OCI-LY7 (cell line): Measurements from ENCODE around the gene TTC28. TPM values are rescaled to one million over a fixed set of nuclear protein-coding genes. Genes with fewer than 3 reads are reported as not detected.

Source experiments
- BruUV-seq: library from RNA; stranded (reverse); fragments of 400-500 nt; replicated peaks from 2 replicates; lab custom pipeline; 2021; lab: Mats Ljungman, UMichigan
- CTCF ChIA-PET: fragments of 300-600 bp; sonication (Branson Sonifier 250); formaldehyde crosslinking; loops from one replicate; lab custom pipeline; 2022; ENCODE audit warnings: antibody characterized with exemption; ENCODE audit not compliant: unreplicated experiment; lab: Charles Lee
- POLR2A ChIA-PET: fragments of 300-600 bp; sonication (Branson Sonifier 250); formaldehyde crosslinking; loops from one replicate; lab custom pipeline; 2022; ENCODE audit warnings: antibody characterized with exemption; lab: Charles Lee
- DNase-seq: peaks from one replicate; pipeline ENCODE4 v3.0.0-alpha.2; 2015; ENCODE audit warnings: low spot score
- H2AFZ ChIP-seq: fragments of 200-600 bp; sonication (generic), shearing (Covaris generic); 2 replicates; pipeline ENCODE4 v1.6.1; 2014; ENCODE audit warnings: mild to moderate bottlenecking, antibody characterized with exemption, low read length, moderate library complexity
- H3K27ac ChIP-seq: fragments of 200-600 bp; sonication (generic); 2 replicates; pipeline ENCODE4 v1.5.1; 2014; ENCODE audit warnings: mixed run types, low read depth, mild to moderate bottlenecking, moderate library complexity, low read length, inconsistent platforms; ENCODE audit not compliant: poor library complexity, severe bottlenecking
- H3K36me3 ChIP-seq: fragments of 200-600 bp; sonication (generic); 2 replicates; pipeline ENCODE4 v1.6.1; 2014; ENCODE audit warnings: mild to moderate bottlenecking, antibody characterized with exemption, low read length, moderate library complexity, mixed read lengths; ENCODE audit not compliant: insufficient read depth
- H3K4me1 ChIP-seq: fragments of 200-600 bp; sonication (generic); 2 replicates; pipeline ENCODE4 v1.5.1; 2014; ENCODE audit warnings: mild to moderate bottlenecking, low read length; ENCODE audit not compliant: insufficient read depth, poor library complexity, severe bottlenecking
- H3K4me2 ChIP-seq: fragments of 200-600 bp; sonication (generic); 2 replicates; pipeline ENCODE4 v1.6.1; 2014; ENCODE audit warnings: mild to moderate bottlenecking, low read length
- H3K4me3 ChIP-seq: fragments of 200-600 bp; sonication (generic); 2 replicates; pipeline ENCODE4 v1.5.1; 2014; ENCODE audit warnings: mild to moderate bottlenecking, low read depth, low read length; ENCODE audit not compliant: poor library complexity, severe bottlenecking
- H3K79me2 ChIP-seq: fragments of 200-600 bp; sonication (generic); 2 replicates; pipeline ENCODE4 v1.6.1; 2016; ENCODE audit warnings: low read depth, mild to moderate bottlenecking, low read length, moderate library complexity, mixed read lengths; ENCODE audit not compliant: insufficient read depth
- H3K9me2 ChIP-seq: fragments of 200-600 bp; sonication (generic); 2 replicates; pipeline ENCODE4 v1.6.1; 2016; ENCODE audit warnings: mild to moderate bottlenecking, low read length, mixed read lengths; ENCODE audit not compliant: insufficient read depth
- H3K9me3 ChIP-seq: fragments of 200-600 bp; sonication (generic); 2 replicates; pipeline ENCODE4 v1.6.1; 2014; ENCODE audit warnings: mild to moderate bottlenecking, mixed run types, low read length, mixed read lengths
- H4K20me1 ChIP-seq: fragments of 200-600 bp; sonication (generic); 2 replicates; pipeline ENCODE4 v1.6.1; 2014; ENCODE audit warnings: mild to moderate bottlenecking, antibody characterized with exemption, low read length, moderate library complexity, mixed read lengths; ENCODE audit not compliant: insufficient read depth
- CTCF ChIP-seq: fragments of 200-600 bp; sonication (generic); conservative IDR thresholded peaks from 2 replicates; pipeline ENCODE4 v1.5.1; 2014; ENCODE audit warnings: mild to moderate bottlenecking, antibody characterized with exemption, low read length, moderate library complexity, mixed read lengths
- EZH2phosphoT487 ChIP-seq: fragments of 200-600 bp; sonication (generic); IDR thresholded peaks from 2 replicates; pipeline ENCODE4 v1.6.1; 2018; ENCODE audit warnings: low read depth, borderline replicate concordance, mild to moderate bottlenecking, mixed run types, antibody characterized with exemption, low read length, moderate library complexity, mixed read lengths
- intact Hi-C: fragments of 100-400 bp; cut with micrococcal nuclease; formaldehyde crosslinking; loops from one replicate; pipeline ENCODE4 v1.10.0; 2022; ENCODE audit not compliant: unreplicated experiment
- total RNA-seq, 2 experiments: library from RNA; depleted of rRNA in 1 of 2; stranded (reverse); fragments of >200 nt in 1 of 2; shearing (Covaris generic) in 1 of 2; gene quantifications; 2 replicates each; pipeline ENCODE4 v1.2.3, GENCODE V29; 2014 to 2022

The TTC28 gene
- total RNA-seq, 2 experiments from 2014 or later: under 0.01 to 0.55 TPM

- POLR2A ChIA-PET: no interaction called here
- H3K9me3 ChIP-seq: no peaks in the 10 kb centered on the region
- H3K9me2 ChIP-seq: no peaks in the 10 kb centered on the region
- H4K20me1 ChIP-seq: no peaks in the 10 kb centered on the region
- intact Hi-C loops: no loop called here
- CTCF ChIA-PET: no interaction called here
- H3K36me3 ChIP-seq: no peaks in the 10 kb centered on the region
- no peak overlapping the region for H3K4me2 ChIP-seq
- TF ChIP-seq EZH2phosphoT487 (no peak), CTCF (no peak)
- no peak overlapping the region for H3K27ac ChIP-seq
- H3K4me3 ChIP-seq: no peak overlapping the region
- no peak for DNase-seq
- H2AFZ ChIP-seq: no peak overlapping the region
- no TSS peak for BruUV-seq
- H3K79me2 ChIP-seq: no peaks in the 10 kb centered on the region
- no peaks in the 10 kb centered on the region for H3K4me1 ChIP-seq
Observed at GRCh38 chr22:28116219-28116673, 563.4 kb downstream of the TTC28 start.

- POLR2A ChIA-PET: interaction anchor here (1.4 kb wide), 1 partner anchor 9 kb away, joined by 4 read pairs; no protein-coding TSS in a partner anchor
- no peaks in the 10 kb centered on the region for H3K36me3 ChIP-seq
- no peaks in the 10 kb centered on the region for H3K9me3 ChIP-seq
- no peak overlapping the region for H2AFZ ChIP-seq
- BruUV-seq: no TSS peak
- no peaks in the 10 kb centered on the region for H3K4me1 ChIP-seq
- no peak overlapping the region for H3K4me2 ChIP-seq
- H4K20me1 ChIP-seq: no peaks in the 10 kb centered on the region
- no peak overlapping the region for H3K27ac ChIP-seq
- no peaks in the 10 kb centered on the region for H3K79me2 ChIP-seq
- CTCF ChIA-PET: no interaction called here
- intact Hi-C loops: no loop called here
- H3K4me3 ChIP-seq: no peak overlapping the region
- H3K9me2 ChIP-seq: no peaks in the 10 kb centered on the region
- TF ChIP-seq EZH2phosphoT487 (no peak), CTCF (no peak)
- DNase-seq: no peak
Observed at GRCh38 chr22:28115426-28115825, 564.2 kb downstream of the TTC28 start.

GRCh38 chr22:28112548-28113043 lies 567.0 kb downstream of the TTC28 start:
- Histone ChIP-seq H3K4me2 (no peak overlapping the region), H3K4me1 (no peaks in the 10 kb centered on the region), H2AFZ (peak overlapping the region; percentile 38; the same call in 1 of the 2 replicates), H3K9me2 (no peaks in the 10 kb centered on the region), H3K27ac (no peak overlapping the region), H3K79me2 (no peaks in the 10 kb centered on the region), H3K36me3 (no peaks in the 10 kb centered on the region), H3K4me3 (no peak overlapping the region), H3K9me3 (no peaks in the 10 kb centered on the region), H4K20me1 (no peaks in the 10 kb centered on the region)
- no TSS peak for BruUV-seq
- ChIA-PET POLR2A (no interaction called here), CTCF (no interaction called here)
- intact Hi-C loops: no loop called here
- DNase-seq: peak; percentile 40
- TF ChIP-seq EZH2phosphoT487 (no peak), CTCF (peak; percentile 63)
